Neutrophil (primary cell): ENCODE measurements around the gene CDC42.
"Not testable (repeated sequence)": the region's sequence is repeated elsewhere in the genome, so short reads cannot be mapped to it uniquely, and the experiment has no call there.

Experiments used
- H3K27ac ChIP-seq: fragments of 200-600 bp; sonication (generic); 2 replicates; pipeline ENCODE4 v1.5.1; 2016; ENCODE audit warnings: mild to moderate bottlenecking, moderate library complexity
- H3K27me3 ChIP-seq: fragments of 200-600 bp; sonication (generic); 2 replicates; pipeline ENCODE4 v1.6.0; 2016; ENCODE audit warnings: mild to moderate bottlenecking
- H3K36me3 ChIP-seq: fragments of 200-600 bp; sonication (generic); 2 replicates; pipeline ENCODE4 v1.5.1; 2017
- H3K4me1 ChIP-seq, 2 experiments: fragments of 200-600 bp in 1 of 2; sonication (generic) in 1 of 2; 1 replicate in 1 of 2; 2 replicates in 1 of 2; pipeline versions ENCODE4 v1.5.1 to v1.6.1; 2013 to 2016; ENCODE audit warnings: low read depth in 1 of 2, low read length in 1 of 2, mild to moderate bottlenecking in 1 of 2, moderate library complexity in 1 of 2; ENCODE audit not compliant: control insufficient read depth in 1 of 2, insufficient read depth in 1 of 2
- H3K4me3 ChIP-seq, 2 experiments: fragments of 200-600 bp in 1 of 2; sonication (generic) in 1 of 2; 1 replicate in 1 of 2; 2 replicates in 1 of 2; pipeline ENCODE4 v1.5.1; 2013 to 2016; ENCODE audit warnings: low read depth in 1 of 2, low read length in 1 of 2, mild to moderate bottlenecking in 1 of 2, moderate library complexity in 1 of 2
- H3K9me3 ChIP-seq: fragments of 200-600 bp; sonication (generic); 2 replicates; pipeline ENCODE4 v1.5.1; 2016
- CTCF ChIP-seq: fragments of 200-600 bp; sonication (generic); IDR thresholded peaks from 2 replicates; pipeline ENCODE4 v1.5.1; 2016; ENCODE audit warnings: antibody characterized with exemption

Gene CDC42

GRCh38 chr1:22030057-22030456 lies 22.5 kb upstream of the CDC42 start:
- Histone ChIP-seq H3K27me3 (no peaks in the 10 kb centered on the region), H3K4me3 (no peak overlapping the region), H3K36me3 (no peaks in the 10 kb centered on the region), H3K9me3 (no peaks in the 10 kb centered on the region), H3K27ac (no peak overlapping the region), H3K4me1 (peaks cover 12 to 15% of the 10 kb centered on the region in 2 experiments)
- TF ChIP-seq CTCF: no peak

DNA sequence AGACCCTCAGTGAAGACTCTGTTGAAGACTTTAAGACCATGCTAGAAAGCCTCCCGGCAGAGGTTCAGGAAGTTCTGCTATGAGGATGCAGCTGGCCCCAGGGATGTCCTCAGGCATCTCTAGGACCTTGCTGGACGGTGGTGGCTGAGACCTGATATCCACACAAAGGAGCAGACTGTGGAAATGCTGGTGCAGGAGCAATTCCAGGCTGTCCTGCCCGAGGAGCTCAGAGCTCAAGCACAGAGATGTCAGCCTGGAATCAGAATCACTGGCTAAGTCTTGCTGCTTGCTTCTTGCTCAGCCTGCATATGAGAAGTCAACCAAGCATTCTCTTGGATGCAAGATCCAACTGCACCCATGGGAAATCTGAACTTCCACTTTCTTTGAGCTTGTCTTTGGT lies 22.0 kb upstream of the CDC42 start:
- TF ChIP-seq CTCF: no peak
- no peaks in the 10 kb centered on the region for H3K9me3 ChIP-seq
- H3K27ac ChIP-seq: no peak overlapping the region
- peaks cover 11 to 15% of the 10 kb centered on the region in 2 experiments for H3K4me1 ChIP-seq
- no peaks in the 10 kb centered on the region for H3K36me3 ChIP-seq
- H3K27me3 ChIP-seq: no peaks in the 10 kb centered on the region
- no peak overlapping the region for H3K4me3 ChIP-seq

DNA sequence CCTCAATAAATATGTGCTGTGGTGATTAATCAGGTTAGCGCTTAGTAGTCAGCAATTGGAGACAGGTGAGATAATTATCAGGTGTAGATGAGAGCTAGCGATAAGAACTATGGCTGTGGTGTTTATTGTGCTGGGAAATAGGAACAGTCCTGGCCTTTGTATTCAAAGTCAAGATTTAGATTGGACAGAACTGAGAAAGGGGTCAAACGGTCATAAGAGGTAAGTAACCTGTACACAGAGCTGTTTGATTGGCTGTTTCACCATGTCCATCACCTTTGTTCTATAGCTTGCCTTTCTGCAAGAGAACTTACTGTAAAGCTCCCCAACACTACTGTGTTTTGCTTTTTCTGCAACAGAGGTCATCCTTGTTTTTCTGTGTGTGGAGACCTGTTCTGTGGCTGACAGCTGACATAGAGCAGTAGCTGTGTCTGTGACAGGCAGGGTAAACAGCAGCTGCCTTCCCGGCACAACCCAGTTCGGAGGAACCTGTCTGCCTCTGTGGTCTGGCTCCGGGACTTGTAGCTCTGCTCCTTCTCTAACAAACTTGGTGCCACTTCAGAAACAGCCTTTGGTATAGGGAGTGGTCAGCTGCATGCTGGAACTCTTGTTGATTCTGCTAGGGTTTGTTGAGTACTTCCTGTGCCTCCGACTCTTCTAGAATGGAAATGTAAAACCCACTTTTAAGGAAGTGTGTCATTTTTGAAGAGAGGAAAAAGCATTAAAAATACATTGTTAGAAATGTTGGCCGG lies 21.1 kb upstream of the CDC42 start:
- no peak for TF ChIP-seq CTCF
- no peaks in the 10 kb centered on the region for H3K9me3 ChIP-seq
- H3K27ac ChIP-seq: peak overlapping the region; percentile 44
- H3K36me3 ChIP-seq: no peaks in the 10 kb centered on the region
- no peak overlapping the region for H3K4me3 ChIP-seq
- peaks cover 2 to 7% of the 10 kb centered on the region in 2 experiments for H3K4me1 ChIP-seq
- H3K27me3 ChIP-seq: no peaks in the 10 kb centered on the region

DNA sequence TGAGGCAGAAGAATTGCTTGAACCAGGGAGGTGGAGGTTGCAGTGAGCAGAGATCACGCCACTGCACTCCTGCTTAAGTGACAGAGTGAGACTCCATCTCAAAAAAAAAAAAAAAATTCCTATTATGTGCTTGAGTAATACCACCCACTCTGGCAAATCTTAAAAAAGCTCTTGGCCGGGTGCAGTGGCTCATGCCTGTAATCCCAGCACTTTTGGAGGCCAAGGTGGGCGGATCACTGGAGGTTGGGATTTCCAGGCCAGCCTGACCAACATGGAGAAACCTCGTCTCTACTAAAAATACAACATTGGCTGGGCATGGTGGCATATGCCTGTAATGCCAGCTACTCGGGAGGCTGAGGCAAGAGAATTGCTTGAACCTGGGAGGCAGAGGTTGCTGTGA lies 17.7 kb upstream of the CDC42 start:
- H3K36me3 ChIP-seq, H3K27me3 ChIP-seq, H3K9me3 ChIP-seq, H3K27ac ChIP-seq, H3K4me3 ChIP-seq: not testable (repeated sequence)
- peaks cover 23 to 32% of the 10 kb centered on the region in 2 experiments for H3K4me1 ChIP-seq

DNA sequence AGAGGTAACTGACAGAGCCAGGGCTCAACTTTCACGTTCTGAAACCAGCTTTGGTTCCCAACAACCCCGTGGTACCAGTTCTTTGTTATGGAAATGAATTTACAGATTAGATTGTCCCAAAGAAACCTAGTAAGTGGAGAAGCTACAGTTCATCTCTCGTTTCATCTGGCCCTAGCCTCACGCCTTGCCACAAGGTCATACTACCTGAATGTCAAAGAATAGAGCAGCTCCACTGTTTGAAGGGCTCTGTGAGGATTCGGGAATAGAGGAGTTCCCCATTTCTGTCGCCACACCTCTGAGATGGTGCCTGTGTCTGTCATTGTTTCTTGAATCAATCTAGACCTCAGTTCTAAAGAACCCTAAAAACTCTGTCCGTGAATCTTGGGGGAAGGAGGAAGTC lies 15.0 kb upstream of the CDC42 start:
- H3K4me1 ChIP-seq: peaks cover 34 to 42% of the 10 kb centered on the region in 2 experiments
- H3K36me3 ChIP-seq: no peaks in the 10 kb centered on the region
- no peak overlapping the region for H3K4me3 ChIP-seq
- no peaks in the 10 kb centered on the region for H3K9me3 ChIP-seq
- peak overlapping the region; percentile 95 for H3K27ac ChIP-seq
- no peak for TF ChIP-seq CTCF
- H3K27me3 ChIP-seq: no peaks in the 10 kb centered on the region

- Histone ChIP-seq H3K9me3 (no peaks in the 10 kb centered on the region), H3K27me3 (no peaks in the 10 kb centered on the region), H3K36me3 (no peaks in the 10 kb centered on the region), H3K27ac (peak overlapping the region; percentile 95), H3K4me3 (no peak overlapping the region), H3K4me1 (peaks cover 34 to 42% of the 10 kb centered on the region in 2 experiments)
- TF ChIP-seq CTCF: no peak
These were observed 14.5 kb upstream of the CDC42 start for GRCh38 chr1:22038036-22038435.
